PC-9 (cell line): ENCODE measurements around the gene CCL19.

Experiments
- EZH2 ChIP-seq: fragments of 200-600 bp; sonication (generic); IDR thresholded peaks from 2 replicates; pipeline ENCODE4 v1.8.0; 2017; ENCODE audit warnings: antibody characterized with exemption, low read depth
- TF ChIP-seq, protein P1 (sequence below): fragments of 200-600 bp; sonication (generic); conservative IDR thresholded peaks from 2 replicates; pipeline ENCODE4 v1.6.1; 2017; ENCODE audit warnings: mixed run types, antibody characterized with exemption, mild to moderate bottlenecking, moderate library complexity

DNA sequence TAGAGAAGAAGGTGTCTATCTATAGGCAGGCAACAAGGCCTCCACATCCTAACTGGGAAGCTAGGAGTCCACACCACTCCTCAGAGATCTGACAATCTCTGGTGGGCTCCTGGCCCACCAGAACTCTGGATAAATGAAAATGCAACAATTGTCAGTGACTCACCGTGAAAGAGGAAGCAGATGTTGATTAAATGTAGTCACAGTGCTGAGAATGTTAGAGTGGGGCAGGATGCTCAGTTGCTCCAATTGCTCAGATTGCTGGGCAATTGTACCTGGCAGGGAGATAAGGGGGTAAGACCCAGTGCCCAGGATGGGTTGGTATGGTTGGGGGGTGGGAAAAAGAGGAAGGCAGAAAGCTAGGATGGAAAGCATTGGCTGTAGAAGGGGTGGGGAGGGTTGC, 4.3 kb downstream of the CCL19 start:
- TF ChIP-seq, protein P1, sequence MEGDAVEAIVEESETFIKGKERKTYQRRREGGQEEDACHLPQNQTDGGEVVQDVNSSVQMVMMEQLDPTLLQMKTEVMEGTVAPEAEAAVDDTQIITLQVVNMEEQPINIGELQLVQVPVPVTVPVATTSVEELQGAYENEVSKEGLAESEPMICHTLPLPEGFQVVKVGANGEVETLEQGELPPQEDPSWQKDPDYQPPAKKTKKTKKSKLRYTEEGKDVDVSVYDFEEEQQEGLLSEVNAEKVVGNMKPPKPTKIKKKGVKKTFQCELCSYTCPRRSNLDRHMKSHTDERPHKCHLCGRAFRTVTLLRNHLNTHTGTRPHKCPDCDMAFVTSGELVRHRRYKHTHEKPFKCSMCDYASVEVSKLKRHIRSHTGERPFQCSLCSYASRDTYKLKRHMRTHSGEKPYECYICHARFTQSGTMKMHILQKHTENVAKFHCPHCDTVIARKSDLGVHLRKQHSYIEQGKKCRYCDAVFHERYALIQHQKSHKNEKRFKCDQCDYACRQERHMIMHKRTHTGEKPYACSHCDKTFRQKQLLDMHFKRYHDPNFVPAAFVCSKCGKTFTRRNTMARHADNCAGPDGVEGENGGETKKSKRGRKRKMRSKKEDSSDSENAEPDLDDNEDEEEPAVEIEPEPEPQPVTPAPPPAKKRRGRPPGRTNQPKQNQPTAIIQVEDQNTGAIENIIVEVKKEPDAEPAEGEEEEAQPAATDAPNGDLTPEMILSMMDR = no peak
- no peak for TF ChIP-seq EZH2
